Head of caudate nucleus (tissue), 42 donors: Measurements from ENCODE around the gene MEPCE.
A peak's percentile ranks its signal among the peaks of the same experiment; 100 is the strongest.

Source experiments
- DNase-seq, 42 donors: peaks; one replicate each; pipeline versions ENCODE4 v3.0.0 to v3.0.0-alpha.2; 2020 to 2021; ENCODE audit warnings: mixed read lengths in 7 of 42
- intact Hi-C: fragments of 100-400 bp; cut with DNase I; formaldehyde crosslinking; loops from one replicate; pipeline ENCODE4 v1.15.0; 2022

Gene MEPCE

DNA sequence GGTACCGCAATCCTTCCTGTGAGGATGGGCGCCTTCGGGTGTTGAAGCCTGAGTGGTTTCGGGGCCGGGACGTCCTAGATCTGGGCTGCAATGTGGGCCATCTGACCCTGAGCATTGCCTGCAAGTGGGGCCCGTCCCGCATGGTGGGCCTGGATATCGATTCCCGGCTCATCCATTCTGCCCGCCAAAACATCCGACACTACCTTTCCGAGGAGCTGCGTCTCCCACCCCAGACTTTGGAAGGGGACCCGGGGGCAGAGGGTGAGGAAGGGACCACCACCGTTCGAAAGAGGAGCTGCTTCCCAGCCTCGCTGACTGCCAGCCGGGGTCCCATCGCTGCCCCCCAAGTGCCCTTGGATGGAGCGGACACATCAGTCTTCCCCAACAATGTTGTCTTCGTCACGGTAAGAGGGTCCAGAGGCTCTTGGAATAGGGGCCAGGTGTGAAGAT is 1.7 kb downstream of the MEPCE start:
- intact Hi-C loops = no loop called here
- peak in 2 of 42 donors; percentile 14 to 35 for DNase-seq

DNA sequence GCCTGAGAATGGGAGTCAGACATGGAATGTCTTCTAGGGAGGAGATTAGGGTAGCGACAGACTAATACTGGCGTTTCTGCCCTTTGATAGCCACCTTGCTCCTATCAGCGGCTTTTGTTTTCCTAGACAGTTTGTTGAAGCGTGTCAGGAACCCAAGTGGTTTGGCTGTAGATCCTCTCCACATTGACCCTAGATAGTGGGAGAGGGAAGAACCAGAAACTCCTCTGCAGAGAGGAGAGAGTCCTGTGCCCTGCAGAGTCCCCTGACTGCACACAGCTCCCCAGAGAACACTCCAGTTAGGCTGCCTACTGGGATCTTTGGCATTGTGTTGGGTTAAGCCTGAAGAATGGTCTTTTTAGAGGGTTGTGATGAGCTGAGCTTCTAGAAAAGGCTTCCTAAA is 2.4 kb downstream of the MEPCE start:
- intact Hi-C loops = no loop called here
- DNase-seq = peak in 1 of 42 donors; percentile 1

DNA sequence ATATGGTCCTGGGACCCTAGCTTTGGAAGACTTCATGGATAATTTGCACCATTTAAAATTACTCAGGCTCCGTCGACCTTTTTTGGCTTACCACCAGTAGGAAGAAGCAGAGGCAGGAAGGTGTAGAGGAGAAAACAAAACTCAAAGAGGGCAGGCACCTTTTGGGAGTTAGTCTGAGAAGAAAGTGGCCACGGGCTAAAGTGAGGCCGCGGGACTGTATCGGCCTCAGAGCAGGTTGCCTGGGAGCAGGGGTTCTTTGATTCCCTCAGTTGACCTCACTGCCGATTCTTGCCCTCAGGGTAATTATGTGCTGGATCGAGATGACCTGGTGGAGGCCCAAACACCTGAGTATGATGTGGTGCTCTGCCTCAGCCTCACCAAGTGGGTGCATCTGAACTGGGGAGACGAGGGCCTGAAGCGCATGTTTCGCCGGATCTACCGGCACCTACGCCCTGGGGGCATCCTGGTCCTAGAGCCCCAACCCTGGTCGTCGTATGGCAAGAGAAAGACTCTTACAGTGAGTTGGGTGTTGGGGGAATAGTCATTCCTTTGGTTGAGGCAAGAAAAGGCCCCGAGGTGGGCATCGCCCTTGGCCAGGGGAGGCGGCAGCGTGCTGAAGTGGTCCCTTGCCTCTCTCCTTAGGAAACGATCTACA is 3.1 kb downstream of the MEPCE start:
- intact Hi-C loops = no loop called here
- peak in 1 of 42 donors; percentile 32 for DNase-seq

DNA sequence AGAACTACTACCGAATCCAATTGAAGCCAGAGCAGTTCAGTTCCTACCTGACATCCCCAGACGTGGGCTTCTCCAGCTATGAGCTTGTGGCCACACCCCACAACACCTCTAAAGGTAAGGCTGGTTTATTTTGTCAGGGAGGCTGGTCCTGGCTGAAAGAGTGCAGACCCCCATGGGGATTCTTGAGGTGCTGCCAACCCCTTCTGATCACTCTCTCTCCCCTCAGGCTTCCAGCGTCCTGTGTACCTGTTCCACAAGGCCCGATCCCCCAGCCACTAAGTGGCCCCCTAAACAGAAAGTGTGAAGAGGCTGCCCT is 3.6 kb downstream of the MEPCE start:
- peak in 1 of 42 donors; percentile 9 for DNase-seq
- intact Hi-C loops = no loop called here

DNA sequence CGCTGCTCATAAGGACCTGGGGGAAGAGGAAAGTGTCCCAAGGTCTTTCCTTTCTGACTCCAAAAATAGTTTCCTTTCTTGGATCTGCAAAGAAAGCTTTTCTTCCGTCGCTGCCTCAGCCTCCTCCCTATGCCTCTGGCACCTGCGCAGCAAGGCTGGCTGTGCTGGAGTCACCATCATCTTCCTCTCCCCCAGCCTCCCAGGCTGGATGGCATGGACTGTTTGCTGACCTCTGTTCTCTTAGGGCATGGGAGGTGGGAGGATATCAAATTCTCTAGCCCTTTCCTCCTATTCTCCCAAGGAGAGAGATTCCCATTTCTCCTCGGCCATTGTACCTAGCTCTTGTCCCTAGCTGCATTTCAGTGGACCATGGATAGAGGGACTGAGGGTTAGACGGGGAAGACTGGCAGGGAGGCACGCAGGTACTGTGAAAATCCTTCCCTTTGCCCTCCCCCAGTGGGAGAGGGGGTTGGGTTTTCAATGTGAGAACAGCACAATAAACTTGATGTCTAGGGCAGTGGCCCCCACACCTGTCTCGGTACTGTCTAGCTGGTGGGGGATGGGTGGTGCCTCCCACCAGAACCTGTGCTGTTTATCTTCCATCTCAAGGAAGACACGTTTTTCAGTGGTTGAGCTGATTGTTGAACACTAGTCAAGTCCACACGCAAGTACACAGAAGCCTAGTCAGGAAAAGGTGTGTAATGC is 4.1 kb downstream of the MEPCE start:
- intact Hi-C loops = no loop called here

DNA sequence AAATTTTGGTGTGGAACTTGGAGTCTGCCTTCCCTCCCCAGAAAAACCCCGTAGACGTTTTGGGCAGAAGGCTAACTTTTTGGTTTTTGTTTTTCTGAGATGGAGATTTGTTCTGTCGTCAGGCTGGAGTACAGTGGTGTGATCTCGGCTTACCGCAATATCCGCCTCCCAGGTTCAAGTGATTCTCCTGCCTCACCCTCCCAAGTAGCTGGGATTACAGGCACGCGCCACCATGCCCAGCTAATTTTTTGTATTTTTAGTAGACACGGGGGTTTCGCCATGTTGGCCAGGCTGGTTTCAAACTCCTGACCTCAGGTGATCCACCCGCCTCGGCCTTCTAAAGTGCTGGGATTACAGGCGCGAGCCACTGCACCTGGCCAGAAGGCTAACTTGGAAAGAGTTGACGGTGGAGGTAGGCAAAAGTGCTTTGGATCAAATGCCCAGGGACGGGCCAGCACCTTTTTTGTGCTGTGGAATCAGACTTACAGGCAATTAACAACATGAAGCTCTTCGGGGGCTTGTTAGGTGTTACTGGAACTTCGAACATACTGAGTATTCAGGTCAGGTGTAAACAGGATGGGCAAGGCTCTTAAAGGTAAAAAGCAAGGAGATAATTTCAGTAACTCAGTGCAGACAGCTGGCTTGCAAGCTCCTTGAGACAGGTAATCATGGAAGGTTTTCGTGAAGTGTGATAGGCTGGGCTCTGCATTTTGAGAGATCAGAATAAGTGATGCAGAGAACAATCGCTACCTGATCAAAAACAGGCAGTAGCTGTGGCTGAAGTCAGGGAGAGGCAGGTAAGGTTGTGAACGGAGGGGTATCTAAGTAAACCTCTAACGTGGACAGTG is 4.9 kb downstream of the MEPCE start:
- intact Hi-C loops = loop anchor here (5.0 kb wide), 1 partner anchor 43 kb away; the partner anchor contains the start of gene TSC22D4
- DNase-seq = peak in 3 of 42 donors; percentile 4 to 16 (median 12)

More for the DNA sequence above, 4.1 kb downstream of the MEPCE start:
- peak in 1 of 42 donors; percentile 12 for DNase-seq

DNA sequence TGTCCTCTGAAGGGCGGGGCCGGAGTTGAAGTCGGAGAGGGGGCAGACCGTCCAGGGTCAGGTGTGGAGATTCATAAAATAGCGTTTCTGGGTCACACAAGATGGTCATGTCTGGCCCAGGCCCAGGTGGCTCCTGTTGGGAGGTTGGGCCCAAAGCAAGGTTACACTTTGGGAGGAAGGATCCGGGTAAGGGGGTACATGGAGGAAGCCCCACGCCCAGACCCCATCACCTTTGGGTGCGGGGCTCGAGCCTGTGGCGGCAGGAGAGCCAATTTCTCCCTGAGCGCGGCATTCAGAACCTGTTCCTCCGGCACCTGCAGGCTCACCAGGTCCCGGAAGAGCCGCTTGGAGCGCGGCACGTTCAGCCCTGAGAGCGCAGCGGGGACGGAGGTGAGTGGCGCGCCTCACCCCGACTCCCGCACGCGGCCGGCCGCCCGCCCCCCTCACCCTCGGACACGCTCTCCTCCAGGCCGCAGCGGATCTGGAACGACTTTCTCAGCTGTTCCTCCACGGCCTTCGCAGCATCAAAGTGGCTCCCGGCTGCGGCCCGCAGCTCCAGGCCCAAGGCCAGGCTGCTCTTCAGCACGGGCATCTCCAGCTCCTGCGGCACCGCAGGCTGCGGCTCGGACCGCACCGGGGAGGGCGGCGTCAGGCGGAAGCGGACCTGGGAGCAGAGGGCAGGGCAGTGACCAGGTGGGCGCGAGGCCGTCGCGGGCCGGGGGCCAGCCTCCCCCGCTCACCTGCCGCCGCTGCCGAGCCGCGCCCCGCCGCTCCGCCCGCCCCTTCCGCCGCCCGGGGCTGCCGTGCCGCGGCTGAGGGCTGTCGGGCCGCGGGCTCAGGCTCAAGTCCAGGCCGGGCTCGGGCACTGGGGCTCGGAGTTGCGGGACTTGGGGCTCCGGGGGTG is 6.0 kb downstream of the MEPCE start:
- intact Hi-C loops = loop anchor here (5.0 kb wide), 1 partner anchor 42 kb away; the partner anchor contains the start of gene TSC22D4
- peak in 31 of 42 donors; percentile 19 to 67 (median 33) for DNase-seq

DNA sequence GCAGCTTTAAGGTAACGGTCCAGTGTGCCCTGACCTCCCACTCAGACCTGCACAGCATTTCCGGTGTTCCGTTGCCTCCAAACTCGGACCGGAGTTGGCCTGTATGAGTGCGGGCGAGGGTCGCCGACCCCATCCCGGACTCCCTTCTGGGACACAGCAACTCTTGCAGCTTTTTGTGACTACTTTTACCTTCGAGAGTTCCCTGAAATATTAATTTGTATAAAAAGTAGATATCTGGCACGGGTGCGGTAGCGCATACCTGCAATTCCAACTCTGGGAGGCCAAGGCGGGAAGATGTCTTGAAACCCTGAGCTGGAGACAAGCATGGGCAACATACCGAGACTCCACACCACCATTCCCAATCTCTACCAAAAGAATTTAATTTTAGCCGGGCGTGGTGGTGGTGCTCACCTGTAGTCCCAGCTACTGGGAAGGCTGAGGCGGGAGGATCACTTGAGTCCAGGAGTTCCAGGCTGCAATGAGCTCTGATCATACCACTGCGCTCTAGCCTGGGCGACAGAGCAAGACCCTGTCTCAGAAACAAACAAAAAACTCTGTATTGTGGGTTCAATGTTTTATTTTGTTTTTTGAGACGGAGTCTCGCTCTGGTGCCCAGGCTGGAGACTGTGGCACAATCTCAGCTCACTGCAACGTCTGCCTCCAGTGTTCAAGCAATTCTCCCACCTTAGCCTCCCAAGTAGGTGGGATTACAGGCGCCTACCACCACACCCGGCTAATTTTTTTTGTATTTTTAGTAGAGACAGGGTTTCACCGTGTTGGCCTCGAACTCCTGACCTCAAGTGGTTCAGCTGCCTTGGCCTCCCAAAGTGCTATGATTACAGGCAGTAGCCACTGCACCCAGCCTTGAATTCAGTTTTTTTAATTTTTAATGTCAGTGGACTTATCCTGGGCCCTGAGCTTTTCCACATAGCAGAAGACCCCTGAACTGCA is 7.8 kb downstream of the MEPCE start:
- peak in 9 of 42 donors; percentile 1 to 37 (median 14) for DNase-seq
- intact Hi-C loops = loop anchor here (5.0 kb wide), 1 partner anchor 40 kb away; the partner anchor contains the start of gene TSC22D4

DNA sequence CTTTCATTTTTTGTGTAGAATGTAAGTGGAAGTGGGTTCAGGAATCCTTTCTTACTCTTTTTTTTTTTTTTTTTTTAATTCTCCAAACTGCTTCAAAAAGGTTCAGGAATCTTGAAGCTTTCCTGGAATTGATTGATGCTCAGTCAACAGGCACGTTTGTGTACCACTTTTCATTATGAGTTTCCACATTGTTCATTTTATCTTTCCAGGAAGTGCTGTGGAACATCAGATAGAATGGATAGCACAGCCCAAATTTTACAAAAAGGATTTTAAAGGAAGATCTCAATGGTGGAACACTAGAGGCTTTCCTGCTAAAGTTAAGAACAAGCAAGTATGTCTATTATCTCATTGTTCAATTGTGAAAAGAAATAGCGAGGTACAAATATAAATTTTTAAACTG is 8.5 kb downstream of the MEPCE start:
- no peak for DNase-seq
- intact Hi-C loops = loop anchor here (5.0 kb wide), 1 partner anchor 39 kb away; the partner anchor contains the start of gene TSC22D4

DNA sequence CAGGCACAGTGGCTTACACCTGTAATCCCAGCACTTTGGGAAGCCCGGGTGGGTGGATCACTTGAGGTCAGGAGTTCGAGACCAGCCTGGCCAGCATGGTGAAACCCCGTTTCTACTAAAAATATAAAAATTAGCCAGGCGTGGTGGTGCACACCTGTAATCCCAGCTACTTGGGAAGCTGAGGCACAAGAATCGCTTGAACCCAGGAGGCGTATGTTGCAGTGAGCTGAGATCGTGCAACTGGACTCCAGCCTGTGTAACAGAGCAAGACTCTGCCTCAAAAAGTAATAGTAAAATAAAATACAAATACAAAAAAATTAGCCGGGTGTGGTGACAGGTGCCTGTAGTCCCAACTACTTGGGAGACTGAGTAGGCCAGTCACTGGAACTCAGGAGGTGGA is 9.1 kb downstream of the MEPCE start:
- intact Hi-C loops = loop anchor here (5.0 kb wide), 1 partner anchor 39 kb away; the partner anchor contains the start of gene TSC22D4

DNA sequence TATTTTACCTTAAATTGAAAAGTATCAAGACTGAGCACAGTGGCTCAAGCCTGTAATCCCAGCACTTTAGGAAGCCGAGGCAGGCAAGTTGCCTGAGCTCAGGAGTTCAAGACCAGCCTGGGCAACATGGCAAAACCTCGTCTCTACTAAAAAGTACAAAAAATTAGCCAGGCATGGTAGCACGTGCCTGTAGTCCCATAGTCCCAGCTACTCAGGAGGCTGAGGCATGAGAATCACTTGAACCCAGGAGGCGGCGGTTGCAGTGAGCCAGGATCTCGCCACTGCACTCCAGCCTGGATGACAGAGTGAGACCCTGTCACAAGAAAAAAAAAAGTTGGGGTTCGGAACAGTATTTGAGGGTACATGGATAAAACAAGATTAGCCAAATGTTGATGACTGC is 9.6 kb downstream of the MEPCE start:
- intact Hi-C loops = loop anchor here (5.0 kb wide), 1 partner anchor 38 kb away; the partner anchor contains the start of gene TSC22D4
- DNase-seq = peak in 6 of 42 donors; percentile 1 to 24 (median 6)

More for the DNA sequence above, 9.1 kb downstream of the MEPCE start:
- peak in 8 of 42 donors; percentile 2 to 26 (median 4) for DNase-seq

DNA sequence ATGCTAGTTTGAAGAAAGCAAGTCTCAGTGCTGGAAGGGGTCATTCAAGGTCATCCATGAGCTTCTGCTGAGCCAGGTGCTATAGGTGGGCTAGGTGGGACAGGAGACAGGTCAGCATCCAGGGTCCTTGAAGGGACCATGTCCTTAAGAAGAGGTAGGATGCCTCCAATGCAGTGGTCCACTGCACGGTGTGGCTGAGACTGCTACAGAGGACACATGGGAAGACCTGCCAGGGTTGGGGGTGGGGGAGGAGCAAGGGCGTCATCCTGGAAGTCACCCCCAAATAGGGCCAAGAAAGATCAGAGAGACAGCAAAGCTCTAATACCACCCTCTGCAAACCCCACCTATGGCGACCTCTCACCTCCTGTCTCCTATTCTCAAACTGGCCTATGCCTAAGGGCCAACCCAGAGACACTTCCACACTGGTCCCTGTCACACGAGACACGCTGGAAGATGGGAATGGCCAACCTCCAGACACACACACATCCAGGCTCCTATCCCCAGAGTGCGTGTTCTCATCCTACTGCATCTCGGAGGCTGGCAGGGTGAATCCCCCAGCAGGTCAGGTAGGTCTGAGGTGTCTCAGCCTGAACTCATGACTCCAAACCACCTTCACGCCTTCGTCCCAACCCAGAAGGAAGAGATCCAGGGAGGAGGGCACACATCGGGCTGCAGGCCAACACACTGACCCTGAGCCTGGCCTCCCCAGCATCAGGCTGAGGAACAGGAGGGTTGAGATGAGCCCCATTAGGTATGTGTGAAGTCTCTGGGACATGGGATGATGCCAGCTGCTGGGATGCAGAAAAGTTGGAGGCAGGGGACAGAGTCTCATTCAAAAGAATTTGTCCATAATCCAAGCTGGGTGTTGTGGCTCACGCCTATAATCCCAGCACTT is 12.3 kb downstream of the MEPCE start:
- peak in 4 of 42 donors; percentile 0 to 4 (median 3) for DNase-seq

DNA sequence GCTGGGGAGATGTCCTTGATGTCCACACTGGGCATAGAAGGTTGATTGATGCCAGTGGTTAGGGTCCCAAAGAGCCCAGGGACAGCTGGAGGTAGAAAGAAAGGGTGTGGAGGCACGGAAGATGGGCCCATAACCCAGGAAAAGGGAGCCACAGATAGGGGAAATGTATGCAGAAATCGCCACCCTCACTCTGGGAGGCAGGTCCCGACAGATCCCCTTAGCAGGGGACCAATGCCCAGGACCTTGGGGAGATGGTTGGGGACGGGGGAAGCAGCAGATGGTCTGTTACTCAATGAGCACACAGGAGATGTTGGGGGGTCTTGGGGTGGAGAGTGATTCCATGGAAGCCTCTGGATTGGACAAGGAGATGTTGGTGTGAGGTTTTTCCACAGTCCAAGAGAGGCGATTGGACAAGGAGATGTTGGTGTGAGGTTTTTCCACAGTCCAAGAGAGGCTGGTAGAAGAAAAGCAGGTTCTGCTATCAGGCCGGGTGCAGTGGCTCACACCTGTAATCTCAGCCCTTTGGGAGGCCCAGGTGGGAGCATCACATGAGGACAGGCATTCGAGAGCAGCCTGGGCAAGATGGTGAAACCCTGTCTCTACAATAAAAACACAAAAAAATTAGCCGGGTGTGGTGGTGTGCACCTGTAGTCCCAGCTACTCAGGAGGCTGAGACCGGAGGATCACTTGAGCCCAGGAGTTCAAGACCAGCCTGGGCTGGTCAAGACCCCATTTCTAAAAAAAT is 13.6 kb downstream of the MEPCE start:
- DNase-seq = peak in 3 of 42 donors; percentile 1 to 8 (median 8)
- intact Hi-C loops = no loop called here

More for the DNA sequence above, 12.3 kb downstream of the MEPCE start:
- intact Hi-C loops = no loop called here

DNA sequence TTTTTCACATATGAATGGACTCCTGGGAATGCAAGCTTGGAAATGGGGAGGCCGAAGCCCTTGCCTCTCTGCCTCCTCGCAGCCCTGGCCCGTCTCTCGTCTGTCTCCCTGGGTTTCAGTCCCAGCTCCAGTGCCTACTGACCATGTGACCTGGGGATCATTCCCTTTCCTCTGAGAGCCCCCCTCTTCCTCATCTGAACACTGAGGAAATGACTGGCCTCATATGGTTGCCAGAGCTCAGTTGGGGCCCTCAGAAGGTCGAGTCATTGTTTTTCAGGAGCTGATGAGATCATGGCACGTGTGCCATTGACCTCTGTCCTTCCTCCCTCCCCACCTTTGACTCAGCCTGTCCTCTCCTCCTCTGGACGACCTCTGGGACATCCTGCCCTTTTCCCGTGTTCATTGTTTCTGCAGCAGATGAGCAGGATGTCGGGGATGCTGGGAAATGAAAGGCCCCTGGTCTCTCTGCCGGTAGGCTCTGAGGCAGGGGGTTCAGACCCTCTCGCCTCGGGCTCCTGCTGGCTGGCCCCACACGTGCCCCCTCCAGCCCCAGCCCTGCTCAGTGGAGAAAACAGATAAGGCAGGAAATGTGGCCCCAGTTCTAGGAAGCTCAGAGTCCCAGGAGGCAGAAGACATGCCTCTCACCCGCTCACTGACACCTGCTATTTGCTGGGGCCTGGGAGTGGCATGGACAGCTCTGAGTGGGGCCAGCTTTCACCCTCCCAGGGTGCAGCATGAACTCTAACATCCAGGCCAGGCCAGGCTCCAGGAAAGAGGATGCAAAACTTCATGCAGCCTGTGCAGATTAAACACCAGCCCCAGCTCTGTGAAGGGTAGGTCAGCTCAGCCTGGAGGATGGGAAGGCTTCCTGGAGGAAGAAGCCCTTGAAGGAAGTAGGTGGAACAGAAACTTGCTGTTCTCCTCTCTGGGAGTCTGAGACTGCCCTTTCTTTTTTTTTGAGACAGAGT is 15.0 kb downstream of the MEPCE start:
- DNase-seq = peak in 1 of 42 donors; percentile 20
- intact Hi-C loops = no loop called here
